DMS114 treated with DMSO at 0.1 percent for 48 hours (cell line): Measurements from ENCODE around the gene PPP2R2D.

Source experiments
- DNase-seq: peaks from one replicate; lab custom pipeline; 2025; ENCODE audit not compliant: unreplicated experiment; lab: John Stamatoyannopoulos, UW

PPP2R2D gene

GRCh38 chr10:131900350-131901152 lies at the start of gene PPP2R2D:
Gene PPP2R2D (plus strand): TSS chr10:131901008. CDS start chr10:131901149, 141 bp downstream.
- DNase-seq: peak; percentile 75

GRCh38 chr10:131851346-131851745 lies 49.5 kb upstream of the PPP2R2D start:
- peak; percentile 5 for DNase-seq

- no peak for DNase-seq
These were observed 48.5 kb upstream of the PPP2R2D start for GRCh38 chr10:131852176-131852822.

GRCh38 chr10:131852823-131853609 lies 47.8 kb upstream of the PPP2R2D start:
- DNase-seq: no peak

- no peak for DNase-seq
These were observed 47.2 kb upstream of the PPP2R2D start for GRCh38 chr10:131853610-131853964.

GRCh38 chr10:131854579-131855335 lies 46.1 kb upstream of the PPP2R2D start:
- no peak for DNase-seq

- no peak for DNase-seq
These were observed 45.1 kb upstream of the PPP2R2D start for GRCh38 chr10:131855461-131856401.

- DNase-seq: no peak
These were observed 44.2 kb upstream of the PPP2R2D start for GRCh38 chr10:131856441-131857094.

- DNase-seq: no peak
These were observed 43.4 kb upstream of the PPP2R2D start for GRCh38 chr10:131857156-131858117.

- no peak for DNase-seq
These were observed 42.7 kb upstream of the PPP2R2D start for GRCh38 chr10:131858118-131858515.

- DNase-seq: no peak
These were observed 42.0 kb upstream of the PPP2R2D start for GRCh38 chr10:131858583-131859340.

GRCh38 chr10:131859341-131860020 lies 41.3 kb upstream of the PPP2R2D start:
- no peak for DNase-seq

GRCh38 chr10:131860311-131860710 lies 40.5 kb upstream of the PPP2R2D start:
- DNase-seq: no peak

- DNase-seq: no peak
These were observed 39.9 kb upstream of the PPP2R2D start for GRCh38 chr10:131860806-131861440.

- DNase-seq: no peak
These were observed 38.3 kb upstream of the PPP2R2D start for GRCh38 chr10:131862548-131862947.

- no peak for DNase-seq
These were observed 35.4 kb upstream of the PPP2R2D start for GRCh38 chr10:131865223-131865917.
